Urothelium cell line (cell line): ENCODE measurements around the gene CIAO1.
"Not testable (repeated sequence)": the region's sequence is repeated elsewhere in the genome, so short reads cannot be mapped to it uniquely, and the experiment has no call there.

ENCODE experiments used
- DNase-seq: peaks from one replicate; pipeline ENCODE4 v3.0.0; 2011; ENCODE audit warnings: low spot score, mixed read lengths
- FAIRE-seq: peaks from 2 replicates; lab custom pipeline; 2011; peaks lifted over from hg19 to GRCh38; lab: Jason Lieb, UNC

The CIAO1 gene

GRCh38 chr2:96273763-96274162 is 7.7 kb downstream of the CIAO1 start:
- FAIRE-seq = no peak

GRCh38 chr2:96274355-96275056 is 8.5 kb downstream of the CIAO1 start:
- FAIRE-seq = no peak

More at GRCh38 chr2:96273763-96274162, 7.7 kb downstream of the CIAO1 start:
- DNase-seq = no peak

DNA sequence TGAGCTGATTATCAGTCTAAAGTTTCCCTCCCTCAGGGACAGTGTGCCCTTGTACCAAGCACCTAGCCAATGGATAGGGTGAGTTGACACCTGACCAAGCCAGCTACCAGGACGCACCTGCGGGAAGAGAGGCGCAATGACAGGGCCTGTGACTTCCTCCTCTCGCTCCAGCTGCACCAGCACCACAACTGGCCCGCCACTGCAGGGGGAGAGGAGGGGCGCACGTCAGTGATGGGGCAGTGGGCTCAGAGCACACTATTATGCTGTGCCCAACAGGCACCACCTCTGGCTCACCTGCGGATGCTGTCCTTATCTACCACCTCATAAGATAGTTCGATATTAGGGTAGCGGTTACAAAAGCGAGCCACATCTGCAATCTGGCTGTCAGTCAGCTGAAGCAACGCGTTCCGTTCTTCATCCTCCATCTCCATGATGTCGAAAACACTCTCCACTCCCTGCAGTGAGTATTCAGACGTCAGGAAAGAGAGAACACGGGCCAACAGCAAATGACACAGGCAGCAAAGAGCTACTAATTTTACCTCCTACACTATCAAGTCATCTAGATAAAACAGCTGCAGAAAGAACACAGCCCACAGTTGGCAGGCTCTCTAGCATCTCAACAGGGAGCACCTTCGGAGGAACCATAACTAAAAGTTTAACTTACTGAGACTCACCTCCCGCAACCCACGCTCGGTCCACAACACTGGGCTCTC is 10.9 kb downstream of the CIAO1 start:
- no peak for DNase-seq
- peak; percentile 83 for FAIRE-seq

More at GRCh38 chr2:96274355-96275056, 8.5 kb downstream of the CIAO1 start:
- DNase-seq = no peak

GRCh38 chr2:96287273-96287856 is 21.3 kb downstream of the CIAO1 start:
- no peak for DNase-seq
- no peak for FAIRE-seq

DNA sequence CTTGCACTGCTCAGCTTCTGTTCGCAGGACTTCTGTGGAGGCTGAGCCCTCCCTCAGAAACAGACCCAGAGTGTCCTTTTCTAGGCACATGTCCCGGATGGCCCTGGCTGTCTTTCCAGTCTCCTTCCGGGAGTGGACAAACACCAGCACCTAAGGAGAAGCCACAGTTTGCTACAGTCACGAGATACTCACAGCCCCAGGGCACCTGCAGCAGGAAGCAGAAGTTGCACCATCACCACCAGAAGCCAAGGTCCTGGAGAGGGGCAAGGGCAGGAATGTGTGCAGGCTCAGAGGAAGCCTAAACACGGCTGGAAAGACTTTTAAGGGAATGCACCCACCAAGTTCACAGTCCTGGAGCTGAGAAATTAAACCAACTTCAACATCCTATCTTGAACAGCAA is 25.7 kb downstream of the CIAO1 start:
- no peak for DNase-seq
- FAIRE-seq = no peak

DNA sequence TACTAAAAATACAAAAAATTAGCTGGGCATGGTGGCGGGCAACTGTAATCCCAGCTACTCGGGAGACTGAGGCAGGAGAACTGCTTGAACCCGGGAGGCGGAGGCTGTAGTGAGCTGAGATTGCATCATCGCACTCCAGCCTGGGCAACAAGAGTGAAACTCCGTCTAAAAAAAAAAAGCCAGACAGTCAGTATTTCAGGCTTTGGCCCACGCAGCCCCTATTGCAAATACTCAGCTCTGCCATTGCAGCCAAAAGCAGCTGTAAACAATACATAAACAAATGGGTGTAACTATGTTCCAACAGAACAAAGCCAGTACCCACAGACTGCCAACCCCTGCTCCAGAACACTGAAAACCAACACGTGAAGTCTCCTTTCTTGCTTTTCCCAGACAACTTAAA is 28.2 kb downstream of the CIAO1 start:
- not testable (repeated sequence) for FAIRE-seq, DNase-seq

- DNase-seq = no peak
- FAIRE-seq = no peak
Measured at GRCh38 chr2:96296925-96297324, 30.9 kb downstream of the CIAO1 start.

- FAIRE-seq (no peak), DNase-seq (no peak)
Measured at GRCh38 chr2:96301865-96302264, 35.8 kb downstream of the CIAO1 start.

DNA sequence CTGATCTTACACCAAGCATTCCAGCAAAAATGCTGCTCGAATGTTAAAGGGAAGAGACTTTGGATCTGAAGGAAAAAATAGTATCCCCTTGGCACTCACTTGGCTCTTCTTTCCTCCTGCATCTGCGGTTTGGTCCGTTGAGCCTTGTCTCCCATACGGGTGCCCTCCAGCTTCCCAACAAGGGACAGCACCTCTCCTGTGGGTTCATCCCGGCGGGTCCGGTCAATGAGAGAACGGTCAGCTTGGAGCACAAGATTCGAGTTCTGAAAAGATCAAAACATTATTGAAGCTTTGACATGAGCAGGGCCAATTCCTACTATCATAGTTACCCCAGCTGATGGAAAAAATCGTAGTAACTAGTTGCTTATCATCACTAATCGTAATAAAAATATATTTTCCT is 38.6 kb downstream of the CIAO1 start:
- DNase-seq = no peak
- FAIRE-seq = no peak

GRCh38 chr2:96305091-96305978 is 39.3 kb downstream of the CIAO1 start, which contains the start of gene SNRNP200:
Gene SNRNP200, minus strand, starts transcription at chr2:96305546. Its CDS starts 109 bp downstream, at chr2:96305437.
- FAIRE-seq (no peak), DNase-seq (peak; percentile 94)

- DNase-seq (no peak), FAIRE-seq (no peak)
Measured at GRCh38 chr2:96305979-96306308, 39.9 kb downstream of the CIAO1 start.

- FAIRE-seq = no peak
- DNase-seq = no peak
Measured at GRCh38 chr2:96306370-96306769, 40.3 kb downstream of the CIAO1 start.

GRCh38 chr2:96308248-96308647 is 42.2 kb downstream of the CIAO1 start:
- FAIRE-seq (no peak), DNase-seq (no peak)

DNA sequence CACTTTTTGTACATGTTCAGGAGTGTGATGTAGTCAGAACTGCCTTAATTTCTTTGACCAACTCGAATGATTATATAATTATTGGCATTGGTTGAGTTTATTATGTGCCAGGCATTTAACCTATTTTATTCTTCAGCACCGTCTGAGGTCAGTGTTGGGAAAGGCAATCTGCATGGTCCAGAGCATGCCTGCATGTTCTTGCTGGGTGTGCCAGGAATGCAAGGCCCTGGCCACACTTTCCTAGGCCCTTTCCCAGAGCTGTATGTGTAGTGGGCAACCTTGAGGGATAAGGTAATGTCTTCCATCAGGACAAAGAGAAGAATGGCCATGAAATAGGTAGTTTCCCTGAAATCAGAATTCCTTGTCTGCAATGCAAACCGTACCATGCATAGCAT is 49.0 kb downstream of the CIAO1 start:
- no peak for FAIRE-seq
- DNase-seq = peak; percentile 26

DNA sequence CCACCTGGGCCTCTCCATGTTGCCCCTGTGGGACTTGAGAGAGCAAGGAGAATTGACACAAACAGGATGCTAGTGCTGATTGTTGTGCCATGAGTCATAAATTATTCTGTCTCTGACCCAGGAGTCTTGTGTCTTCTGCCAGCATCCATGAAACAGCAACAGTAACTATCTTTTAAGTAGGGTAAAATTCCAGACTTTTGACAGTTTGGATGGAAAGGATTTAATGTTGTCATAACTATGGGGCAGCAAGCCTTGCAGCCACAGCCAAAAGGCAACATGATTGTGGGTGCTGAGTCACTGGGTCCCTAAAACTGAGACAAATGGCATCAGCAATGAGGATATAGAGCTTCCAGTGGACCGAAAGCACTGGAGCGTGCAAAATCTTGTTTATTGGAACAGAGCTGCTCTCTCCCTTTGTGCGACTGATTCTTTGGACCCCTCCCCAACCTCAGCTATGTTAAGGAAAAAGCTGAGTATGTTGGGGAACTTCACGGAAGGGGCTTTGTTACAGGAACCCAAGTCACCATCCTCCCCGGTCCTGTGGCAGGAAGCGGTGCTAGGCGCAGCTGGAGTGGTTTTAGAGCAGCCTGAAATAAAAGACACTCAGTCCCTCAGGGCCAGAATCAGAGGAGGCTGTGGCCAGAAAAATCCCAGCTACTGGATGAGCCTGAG is 49.5 kb downstream of the CIAO1 start:
- FAIRE-seq = peak; percentile 82
- peak; percentile 76 for DNase-seq

DNA sequence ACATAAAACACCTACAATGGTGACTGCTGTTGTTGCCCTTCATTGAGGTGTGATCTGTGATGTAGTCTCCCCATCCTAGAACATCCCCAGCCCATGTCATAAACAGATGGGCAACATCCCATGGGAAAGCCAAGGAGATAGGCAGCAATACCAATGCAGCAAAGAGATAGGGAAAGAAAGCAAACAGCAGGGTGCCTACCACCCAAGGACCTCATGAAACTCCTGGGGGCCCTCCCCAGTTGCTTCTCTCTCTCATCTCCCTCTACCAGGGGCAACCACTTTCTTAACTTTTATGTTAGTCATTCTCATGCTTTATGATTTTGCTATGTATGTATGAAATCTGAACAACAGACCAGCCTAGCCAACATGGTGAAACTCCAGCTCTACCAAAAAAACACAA is 51.0 kb downstream of the CIAO1 start:
- DNase-seq = no peak
- FAIRE-seq = no peak

DNA sequence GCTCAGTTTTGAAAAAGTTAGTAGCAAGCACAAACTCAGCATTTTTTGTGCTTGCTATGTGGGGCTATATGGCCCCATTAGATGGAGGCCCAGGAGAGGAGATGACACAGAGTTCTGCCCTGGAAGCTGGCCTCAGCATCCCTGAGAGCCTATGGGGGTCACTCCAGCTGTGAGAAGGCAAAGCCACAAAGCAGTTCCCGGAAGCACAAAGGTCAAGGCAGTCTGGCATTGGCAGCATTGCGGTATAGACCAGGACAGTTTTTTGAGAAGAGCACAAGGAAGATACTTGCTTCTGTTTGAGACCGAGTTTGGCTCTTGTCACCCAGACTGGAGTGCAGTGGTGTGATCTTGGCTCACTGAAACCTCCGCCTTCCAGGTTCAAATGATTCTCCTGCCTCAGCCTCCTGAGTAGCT is 51.6 kb downstream of the CIAO1 start:
- FAIRE-seq = no peak
- no peak for DNase-seq

GRCh38 chr2:96318723-96319122 is 52.7 kb downstream of the CIAO1 start:
- DNase-seq (no peak), FAIRE-seq (no peak)

DNA sequence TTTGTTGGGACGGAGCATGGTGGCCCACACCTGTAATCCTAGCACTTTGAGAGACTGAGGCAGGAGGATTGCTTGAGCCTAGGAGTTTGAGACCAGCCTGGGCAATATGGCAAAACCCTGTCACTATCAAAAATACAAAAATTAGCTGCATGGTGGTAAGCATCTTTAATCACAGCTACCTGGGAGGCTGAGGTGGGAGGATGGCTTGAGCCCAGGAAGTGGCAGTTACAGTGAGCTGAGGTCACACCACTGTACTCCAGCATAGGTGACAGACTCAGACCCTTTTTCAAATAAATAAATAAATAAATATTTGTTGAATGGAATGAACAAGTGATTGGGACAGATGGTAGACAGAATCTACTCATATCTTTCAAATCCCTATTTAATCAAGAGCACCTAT is 53.4 kb downstream of the CIAO1 start:
- FAIRE-seq (no peak), DNase-seq (no peak)

DNA sequence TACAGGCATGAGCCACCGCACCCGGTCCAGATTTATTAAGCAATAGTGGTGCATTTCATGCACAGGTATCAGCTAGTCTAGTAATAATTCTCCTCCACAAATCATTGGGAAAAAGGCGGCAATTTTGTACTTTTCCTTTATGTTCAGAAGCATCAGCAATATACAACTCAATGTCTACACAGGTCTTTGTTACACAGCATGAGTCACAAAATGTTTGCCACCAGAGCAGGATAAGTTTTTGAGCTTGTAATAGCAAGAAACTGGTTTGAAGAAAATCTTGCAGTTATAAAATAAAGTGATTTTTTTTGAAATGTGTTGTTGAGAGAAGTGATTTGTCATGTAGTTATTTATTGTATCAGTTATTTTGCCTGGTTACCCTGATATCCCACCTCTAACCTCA is 54.3 kb downstream of the CIAO1 start:
- no peak for DNase-seq
- no peak for FAIRE-seq
